Endothelial cell of umbilical vein (primary cell): ENCODE data around the gene RASD1. TPM values are rescaled to one million over a fixed set of nuclear protein-coding genes. Genes with fewer than 3 reads are reported as not detected.
"Not testable (repeated sequence)": the region's sequence is repeated elsewhere in the genome, so short reads cannot be mapped to it uniquely, and the experiment has no call there.

ENCODE experiments used
- BruUV-seq: library from RNA; stranded (reverse); fragments of 400-500 nt; replicated peaks from 2 replicates; lab custom pipeline; 2021; lab: Mats Ljungman, UMichigan
- CTCF ChIA-PET: fragments of 300-600, 350-600 bp; sonication (Branson Sonifier 250); formaldehyde crosslinking; loops from one replicate; lab custom pipeline; 2021; ENCODE audit warnings: antibody characterized with exemption, inconsistent platforms; lab: Charles Lee
- POLR2A ChIA-PET: fragments of 300-600, 350-600 bp; sonication (Branson Sonifier 250); formaldehyde crosslinking; loops from one replicate; lab custom pipeline; 2021; ENCODE audit warnings: antibody characterized with exemption, inconsistent platforms; lab: Charles Lee
- DNase-seq: peaks from one replicate; pipeline ENCODE4 v3.0.0-alpha.2; 2011; ENCODE audit warnings: low read depth, low spot score
- FAIRE-seq: peaks from 2 replicates; lab custom pipeline; 2011; peaks lifted over from hg19 to GRCh38; lab: Jason Lieb, UNC
- H2AFZ ChIP-seq: 2 replicates; pipeline ENCODE4 v1.6.0; 2012; ENCODE audit warnings: low read depth, low read length, control low read depth, inconsistent platforms
- H3K27ac ChIP-seq: 2 replicates; pipeline ENCODE4 v1.5.1; 2011; ENCODE audit warnings: low read depth, mild to moderate bottlenecking, control low read depth, low read length, moderate library complexity; ENCODE audit not compliant: insufficient read depth
- H3K27me3 ChIP-seq, 2 experiments: 2 replicates each; pipeline versions ENCODE4 v1.6.0 to v1.6.1; 2011; ENCODE audit warnings: low read length in 2 of 2, mixed read lengths in 1 of 2; ENCODE audit not compliant: control insufficient read depth in 2 of 2, insufficient read depth in 2 of 2
- H3K36me3 ChIP-seq, 2 experiments: 2 replicates in 1 of 2; 3 replicates in 1 of 2; pipeline ENCODE4 v1.5.1; 2011; ENCODE audit warnings: low read length in 2 of 2, mild to moderate bottlenecking in 1 of 2, moderate library complexity in 1 of 2; ENCODE audit not compliant: control insufficient read depth in 2 of 2, insufficient read depth in 2 of 2; ENCODE audit errors: extremely low read depth in 1 of 2
- H3K4me1 ChIP-seq: 3 replicates; pipeline ENCODE4 v1.5.1; 2011; ENCODE audit warnings: mild to moderate bottlenecking, low read length; ENCODE audit not compliant: control insufficient read depth, insufficient read depth; ENCODE audit errors: extremely low read depth
- H3K4me2 ChIP-seq: 2 replicates; pipeline ENCODE4 v1.6.1; 2011; ENCODE audit warnings: low read length, control low read depth, mixed read lengths; ENCODE audit not compliant: insufficient read depth
- H3K4me3 ChIP-seq, 3 experiments: fragments of 200-600 bp in 1 of 3; sonication (generic), shearing (Covaris generic) in 1 of 3; replicated peaks in 1 of 3; 2 replicates each; pipeline ENCODE4 v1.5.1; 2011 to 2016; ENCODE audit warnings: control low read depth in 3 of 3, low read length in 3 of 3, mild to moderate bottlenecking in 2 of 3, inconsistent platforms in 1 of 3, low read depth in 1 of 3, moderate library complexity in 1 of 3; ENCODE audit not compliant: insufficient read depth in 1 of 3
- H3K79me2 ChIP-seq: 2 replicates; pipeline ENCODE4 v1.6.0; 2012; ENCODE audit warnings: low read length, inconsistent platforms; ENCODE audit not compliant: control insufficient read depth, insufficient read depth
- H3K9ac ChIP-seq: replicated peaks from 2 replicates; pipeline ENCODE3; 2011; ENCODE audit warnings: low read length, control low read depth; ENCODE audit not compliant: insufficient read depth; ENCODE audit errors: extremely low read depth
- H3K9me1 ChIP-seq: replicated peaks from 3 replicates; pipeline ENCODE4 v1.6.0; 2011; ENCODE audit warnings: mild to moderate bottlenecking, low read length; ENCODE audit not compliant: control insufficient read depth, insufficient read depth; ENCODE audit errors: extremely low read depth
- H3K9me3 ChIP-seq: replicated peaks from 2 replicates; pipeline ENCODE4 v1.5.1; 2012; ENCODE audit warnings: low read length, inconsistent platforms; ENCODE audit not compliant: control insufficient read depth, insufficient read depth
- H4K20me1 ChIP-seq: replicated peaks from 2 replicates; pipeline ENCODE3; 2011; ENCODE audit warnings: mild to moderate bottlenecking, low read length; ENCODE audit not compliant: control insufficient read depth, insufficient read depth; ENCODE audit errors: extremely low read depth
- CTCF ChIP-seq, 2 donors: IDR thresholded peaks; 1 replicate in 1 of 2; 2 replicates in 1 of 2; pipeline ENCODE4 v1.5.1; 2011; ENCODE audit warnings: low read length in 2 of 2, mild to moderate bottlenecking in 2 of 2, moderate library complexity in 2 of 2, control low read depth in 1 of 2, inconsistent platforms in 1 of 2, low read depth in 1 of 2; ENCODE audit not compliant: insufficient read depth in 1 of 2; ENCODE audit errors: extremely low read depth in 1 of 2
- EZH2 ChIP-seq: IDR thresholded peaks from 2 replicates; pipeline ENCODE4 v1.6.1; 2012; ENCODE audit warnings: borderline replicate concordance, low read depth, mild to moderate bottlenecking, moderate library complexity, low read length, inconsistent platforms; ENCODE audit not compliant: severe bottlenecking
- FOS ChIP-seq: IDR thresholded peaks from 2 replicates; pipeline ENCODE4 v1.6.1; 2011; ENCODE audit warnings: mild to moderate bottlenecking, low read length, moderate library complexity, borderline replicate concordance; ENCODE audit not compliant: insufficient read depth
- GATA2 ChIP-seq: IDR thresholded peaks from 2 replicates; pipeline ENCODE4 v1.7.0; 2011; ENCODE audit warnings: low read depth, mild to moderate bottlenecking, moderate library complexity, mixed read lengths, low read length; ENCODE audit not compliant: insufficient read length, insufficient read depth
- JUN ChIP-seq: IDR thresholded peaks from 2 replicates; pipeline ENCODE4 v1.6.1; 2011; ENCODE audit warnings: borderline replicate concordance, low read depth; ENCODE audit not compliant: insufficient read length, insufficient read depth
- MAX ChIP-seq: IDR thresholded peaks from 2 replicates; pipeline ENCODE4 v1.6.1; 2011; ENCODE audit not compliant: insufficient read depth, insufficient read length
- MYC ChIP-seq: IDR thresholded peaks from one replicate; pipeline ENCODE4 v1.6.1; 2011; ENCODE audit warnings: mild to moderate bottlenecking, low read depth, low read length
- POLR2A ChIP-seq: IDR thresholded peaks from 2 replicates; pipeline ENCODE4 v1.6.1; 2012; ENCODE audit warnings: low read depth, mild to moderate bottlenecking, control low read depth, low read length
- POLR2AphosphoS5 ChIP-seq: IDR thresholded peaks from 2 replicates; pipeline ENCODE4 v1.6.1; 2012; ENCODE audit warnings: low read depth, mild to moderate bottlenecking, control low read depth, low read length, moderate library complexity; ENCODE audit not compliant: insufficient read depth
- dilution Hi-C: fragments of 300-500 bp; cut with MboI; formaldehyde crosslinking; loops from one replicate; pipeline ENCODE4 v1.15.0; 2019; ENCODE audit warnings: low sequenced_read_pairs; ENCODE audit not compliant: extremely low pct_ligation_motif_present
- intact Hi-C: fragments of 100-400 bp; cut with micrococcal nuclease; formaldehyde crosslinking; loops from one replicate; pipeline ENCODE4 v1.10.0; 2022
- polyA plus RNA-seq, 4 experiments: library from polyadenylated mRNA; depleted of rRNA in 3 of 4; stranded (reverse) in 3 of 4; unstranded in 1 of 4; fragments of >200 nt; gene quantifications; 2 replicates each; pipeline versions ENCODE4 v1.2.1 to v1.2.3, GENCODE V29; 2011 to 2012; ENCODE audit warnings: missing spikeins in 1 of 4
- total RNA-seq: library from RNA; stranded (reverse); gene quantifications from 2 replicates; pipeline ENCODE4 v1.2.3, GENCODE V29; 2021

RASD1 gene
- total and polyA plus RNA-seq, 2 donors (not counting 3 experiments of a cell fraction or from before 2014, with no cell fraction given), result 4.2 to 15.7 TPM

DNA sequence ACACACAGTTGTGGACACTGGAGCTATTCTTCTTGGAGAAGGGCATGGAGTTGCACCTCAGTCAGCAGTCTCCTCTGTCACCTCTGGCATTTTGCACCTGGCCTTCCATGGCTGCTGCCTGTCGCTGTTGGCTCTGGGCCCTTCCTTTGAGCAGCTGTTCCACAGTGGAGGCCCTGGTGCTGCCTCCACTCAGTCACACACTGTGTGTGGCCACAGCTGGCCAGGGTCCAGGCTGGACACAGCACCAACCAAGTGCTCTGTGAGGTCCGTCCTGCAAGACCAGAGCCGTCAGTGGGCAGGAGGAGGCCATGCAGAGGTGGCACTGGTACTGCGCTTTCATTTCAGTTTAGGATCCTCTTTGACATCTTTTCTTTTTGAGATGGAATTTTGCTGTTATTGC lies 41.0 kb downstream of the RASD1 start:
- Histone ChIP-seq H3K9me1 (no peaks in the 10 kb centered on the region), H3K27me3 (peaks cover 0 to 11% of the 10 kb centered on the region in 2 experiments), H3K79me2 (no peaks in the 10 kb centered on the region), H3K9me3 (no peaks in the 10 kb centered on the region), H3K27ac (no peak overlapping the region), H3K4me2 (no peak overlapping the region), H2AFZ (no peak overlapping the region), H3K9ac (no peak overlapping the region), H3K4me1 (no peaks in the 10 kb centered on the region), H4K20me1 (no peaks in the 10 kb centered on the region), H3K4me3 (no peak overlapping the region), H3K36me3 (no peaks in the 10 kb centered on the region)
- dilution Hi-C loops, result no loop called here
- no peak for DNase-seq
- intact Hi-C loops, result no loop called here
- FAIRE-seq, result no peak
- ChIA-PET CTCF (interaction anchor here (1.0 to 1.1 kb wide), 2 partner anchors 12 to 41 kb away, joined by 3 read pairs; partner anchors contain the start of gene RASD1), POLR2A (no interaction called here)
- TF ChIP-seq POLR2AphosphoS5, result no peak
- no peak for TF ChIP-seq CTCF (IDR thresholded peaks at IDR 0.05; ENCODE audit: extremely low read depth in 1 of 2, insufficient read depth in 1 of 2, low read depth in 1 of 2, low read length in 2 of 2)
- TF ChIP-seq POLR2A, result no peak
- no peak for TF ChIP-seq EZH2
- TF ChIP-seq MAX, result no peak
- TF ChIP-seq FOS, result no peak
- no peak for TF ChIP-seq GATA2
- TF ChIP-seq MYC, result no peak
- TF ChIP-seq JUN, result no peak
- BruUV-seq, result no TSS peak

DNA sequence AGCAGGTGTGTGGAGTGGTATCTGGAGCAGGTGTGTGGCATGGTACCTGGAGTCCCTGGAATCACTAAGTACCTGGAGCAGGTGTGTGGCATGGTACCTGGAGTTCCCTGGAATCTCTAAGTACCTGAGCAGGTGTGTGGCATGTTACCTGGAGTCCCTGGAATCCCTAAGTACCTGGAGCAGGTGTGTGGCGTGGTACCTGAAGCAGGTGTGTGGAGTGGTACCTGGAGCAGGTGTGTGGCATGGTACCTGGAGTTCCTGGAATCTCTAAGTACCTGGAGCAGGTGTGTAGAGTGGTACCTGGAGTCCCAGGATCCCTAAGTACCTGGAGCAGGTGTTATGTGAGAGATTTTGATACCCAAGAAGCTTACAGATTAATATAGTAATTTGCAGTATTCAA lies 41.5 kb downstream of the RASD1 start:
- H3K79me2 ChIP-seq, BruUV-seq, H3K4me2 ChIP-seq, H3K36me3 ChIP-seq, H3K9me3 ChIP-seq, dilution Hi-C loops, H3K4me1 ChIP-seq, H3K9ac ChIP-seq, H3K4me3 ChIP-seq, DNase-seq, POLR2A ChIA-PET, H3K27ac ChIP-seq, FAIRE-seq, H3K9me1 ChIP-seq, H4K20me1 ChIP-seq, H2AFZ ChIP-seq, intact Hi-C loops: not testable (repeated sequence)
- CTCF ChIA-PET, result interaction anchor here (1.1 kb wide), 1 partner anchor 12 kb away, joined by 3 read pairs; no protein-coding TSS in a partner anchor
- peaks cover 0 to 12% of the 10 kb centered on the region in 2 experiments for H3K27me3 ChIP-seq
